Activated naive CD4-positive, alpha-beta T cell treated with anti-CD3 and anti-CD28 coated beads for 36 hours (primary cell): ENCODE data around the gene SNRPD2. TPM values are rescaled to one million over a fixed set of nuclear protein-coding genes. Genes with fewer than 3 reads are reported as not detected.
"Not testable (repeated sequence)": the region's sequence is repeated elsewhere in the genome, so short reads cannot be mapped to it uniquely, and the experiment has no call there.

Source experiments
- CTCF ChIA-PET: fragments of 350-600 bp; sonication (Branson Sonifier 250); formaldehyde crosslinking; loops from one replicate; lab custom pipeline; 2021; ENCODE audit warnings: antibody characterized with exemption; lab: Charles Lee
- DNase-seq: peaks from one replicate; pipeline ENCODE4 v3.0.0-alpha.2; 2020
- H3K27ac Mint-ChIP-seq: one replicate; pipeline ENCODE4 v1.8.0; 2021; ENCODE audit warnings: mild to moderate bottlenecking, mixed read lengths
- H3K27me3 Mint-ChIP-seq: one replicate; pipeline ENCODE4 v1.8.0; 2021; ENCODE audit warnings: low read depth, mixed read lengths
- H3K36me3 Mint-ChIP-seq: one replicate; pipeline ENCODE4 v1.8.0; 2021; ENCODE audit warnings: low read depth, mixed read lengths
- H3K4me1 Mint-ChIP-seq: one replicate; pipeline ENCODE4 v1.8.0; 2021; ENCODE audit warnings: low read depth, mixed read lengths
- H3K4me3 Mint-ChIP-seq: one replicate; pipeline ENCODE4 v1.8.0; 2021; ENCODE audit warnings: mild to moderate bottlenecking, moderate library complexity, mixed read lengths
- H3K9me3 Mint-ChIP-seq: one replicate; pipeline ENCODE4 v1.8.0; 2021; ENCODE audit warnings: mixed read lengths
- intact Hi-C: fragments of 100-400 bp; cut with micrococcal nuclease; formaldehyde crosslinking; loops from one replicate; pipeline ENCODE4 v1.15.1; 2023
- total RNA-seq, 2 experiments: library from RNA; stranded (reverse); gene quantifications; one replicate each; pipeline ENCODE4 v1.2.3, GENCODE V29; 2021

SNRPD2 gene
- total RNA-seq, 2 experiments from 2014 or later: 976 to 988 TPM

DNA sequence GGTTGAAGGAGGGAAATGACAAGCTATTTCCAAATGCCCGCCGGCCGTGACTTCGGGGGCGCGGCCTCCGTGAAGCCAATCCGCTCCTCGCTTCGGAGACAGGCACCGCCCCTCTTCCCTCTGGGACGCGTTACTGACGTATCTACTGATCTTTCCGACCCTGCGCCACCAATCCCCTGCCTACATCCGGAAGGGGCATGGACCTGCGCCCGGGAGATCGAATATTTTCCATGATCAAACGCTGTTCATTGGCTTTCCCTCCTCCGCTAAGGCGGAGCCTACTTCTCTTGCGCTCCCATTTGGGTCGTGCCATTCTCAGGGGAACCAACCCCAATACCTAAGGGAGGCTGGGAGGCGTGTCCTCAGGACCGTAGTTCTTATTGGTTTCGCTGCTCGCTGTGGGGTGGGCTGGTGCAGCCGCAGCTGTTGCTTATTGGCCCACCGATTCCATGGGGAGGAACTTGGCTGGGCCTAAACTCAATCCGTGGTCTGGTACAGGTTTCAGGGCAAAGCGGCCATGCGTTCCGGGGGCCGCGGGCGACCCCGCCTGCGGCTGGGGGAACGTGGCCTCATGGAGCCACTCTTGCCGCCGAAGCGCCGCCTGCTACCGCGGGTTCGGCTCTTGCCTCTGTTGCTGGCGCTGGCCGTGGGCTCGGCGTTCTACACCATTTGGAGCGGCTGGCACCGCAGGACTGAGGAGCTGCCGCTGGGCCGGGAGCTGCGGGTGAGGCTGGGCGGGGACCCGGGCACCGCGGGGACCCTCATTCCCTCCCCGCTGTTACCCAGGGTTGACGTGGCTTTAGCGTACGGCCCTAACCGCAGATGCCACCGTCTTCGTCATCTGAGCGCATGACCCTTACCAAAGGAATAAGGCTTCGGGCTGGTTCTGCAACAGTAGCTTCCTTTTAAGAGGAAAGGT, 693 bp upstream of the SNRPD2 start, which contains the start of gene QPCTL:
Gene QPCTL, plus strand, starts transcription at position 480 of the 919 bp plus-strand sequence. Its CDS starts 38 bp downstream, at position 518.
- Mint-ChIP-seq H3K27me3 (no peaks in the 10 kb centered on the region), H3K27ac (peak within 1 kb of the TSS; percentile 98), H3K9me3 (no peaks in the 10 kb centered on the region), H3K4me3 (peak within 1 kb of the TSS; percentile 97), H3K4me1 (peaks cover 34% of the 10 kb centered on the region), H3K36me3 (peaks cover 42% of the 10 kb centered on the region)
- intact Hi-C loops: loop anchor here (1.0 to 10.0 kb wide), 16 partner anchors 11 to 518 kb away; partner anchors contain the start of genes BLOC1S3, CCDC61, DMWD and ERCC1
- CTCF ChIA-PET: interaction anchor here (0.6 to 6.0 kb wide), 22 partner anchors 9 to 253 kb away, joined by 3 to 73 read pairs (median 4); partner anchors contain the start of gene FBXO46
- DNase-seq: peak; percentile 98

DNA sequence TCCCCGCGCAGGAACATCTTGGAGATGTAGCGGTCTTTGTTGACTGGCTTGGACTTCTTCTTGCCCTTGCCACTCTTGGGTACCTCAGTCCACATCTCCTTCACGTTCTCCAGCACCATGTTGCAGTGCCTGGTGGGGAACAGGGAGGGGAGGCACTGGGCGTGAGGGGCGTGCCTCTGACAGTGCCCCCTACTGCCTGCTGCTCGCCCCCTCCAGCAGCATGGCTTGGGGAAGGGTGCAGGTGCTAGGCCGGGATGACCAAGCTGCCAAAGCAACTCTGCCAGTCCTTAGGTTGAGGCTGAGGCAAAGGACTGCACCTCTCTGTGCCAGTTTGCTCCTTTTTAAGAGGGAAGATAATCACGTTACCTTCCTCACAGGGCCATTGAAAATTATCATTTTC, 4.2 kb downstream of the SNRPD2 start:
- DNase-seq: no peak
- Mint-ChIP-seq H3K27me3 (no peaks in the 10 kb centered on the region), H3K9me3 (no peaks in the 10 kb centered on the region), H3K36me3 (peaks cover 39% of the 10 kb centered on the region), H3K27ac (no peak overlapping the region), H3K4me3 (no peak overlapping the region), H3K4me1 (peaks cover 26% of the 10 kb centered on the region)
- intact Hi-C loops: no loop called here
- CTCF ChIA-PET: interaction anchor here (1.0 to 2.2 kb wide), 2 partner anchors 9 to 11 kb away, joined by 3 to 6 read pairs; no protein-coding TSS in a partner anchor

DNA sequence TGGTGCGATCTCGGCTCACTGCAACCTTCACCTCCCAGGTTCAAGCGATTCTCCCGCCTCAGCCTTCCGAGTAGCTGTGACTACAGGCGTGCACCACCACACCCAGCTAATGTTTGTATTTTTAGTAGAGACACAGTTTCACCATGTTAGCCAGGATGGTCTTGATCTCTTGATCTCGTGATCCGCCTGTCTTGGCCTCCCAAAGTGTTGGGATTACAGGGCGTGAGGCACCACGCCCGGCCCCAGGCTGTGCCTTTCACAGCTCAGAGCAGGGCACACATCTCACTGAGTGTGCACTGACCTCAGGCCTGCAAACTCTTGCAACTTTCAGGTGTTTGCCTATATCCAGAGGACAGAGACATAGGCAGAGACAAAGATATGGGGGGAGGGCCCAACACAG, 6.7 kb downstream of the SNRPD2 start:
- H3K27me3 Mint-ChIP-seq, intact Hi-C loops, H3K9me3 Mint-ChIP-seq, DNase-seq, H3K4me3 Mint-ChIP-seq, H3K27ac Mint-ChIP-seq: not testable (repeated sequence)
- peaks cover 22% of the 10 kb centered on the region for H3K4me1 Mint-ChIP-seq
- CTCF ChIA-PET: interaction anchor here (0.9 kb wide), 1 partner anchor 45 kb away, joined by 4 read pairs; the partner anchor contains the start of gene FBXO46
- H3K36me3 Mint-ChIP-seq: peaks cover 34% of the 10 kb centered on the region

DNA sequence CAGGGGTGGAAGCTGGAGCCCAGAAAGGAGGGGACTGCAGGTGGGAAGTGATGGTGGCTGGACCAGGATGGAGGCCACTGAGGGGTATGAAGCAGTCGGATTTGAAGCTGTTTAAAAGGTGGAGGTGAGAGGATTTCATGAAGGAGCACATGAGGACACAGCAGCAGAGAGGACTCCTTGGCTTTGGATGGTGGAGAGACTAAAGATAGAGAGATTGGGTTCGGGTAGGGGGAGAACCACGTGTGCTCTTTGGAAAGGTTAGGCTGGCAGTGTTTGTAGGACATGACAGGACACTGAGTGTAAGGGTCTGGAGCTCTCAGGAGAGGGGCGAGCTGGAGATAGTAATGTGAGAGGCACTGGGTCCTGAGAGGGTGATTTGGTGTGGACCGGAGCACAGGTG, 8.8 kb downstream of the SNRPD2 start:
- Mint-ChIP-seq H3K36me3 (peaks cover 23% of the 10 kb centered on the region), H3K27me3 (no peaks in the 10 kb centered on the region), H3K9me3 (no peaks in the 10 kb centered on the region), H3K27ac (no peak overlapping the region), H3K4me3 (no peak overlapping the region), H3K4me1 (peaks cover 13% of the 10 kb centered on the region)
- DNase-seq: no peak
- CTCF ChIA-PET: interaction anchor here (1.1 to 8.2 kb wide), 2 partner anchors 9 to 25 kb away, joined by 3 to 73 read pairs; partner anchors contain the start of genes QPCTL and SNRPD2
- intact Hi-C loops: no loop called here

DNA sequence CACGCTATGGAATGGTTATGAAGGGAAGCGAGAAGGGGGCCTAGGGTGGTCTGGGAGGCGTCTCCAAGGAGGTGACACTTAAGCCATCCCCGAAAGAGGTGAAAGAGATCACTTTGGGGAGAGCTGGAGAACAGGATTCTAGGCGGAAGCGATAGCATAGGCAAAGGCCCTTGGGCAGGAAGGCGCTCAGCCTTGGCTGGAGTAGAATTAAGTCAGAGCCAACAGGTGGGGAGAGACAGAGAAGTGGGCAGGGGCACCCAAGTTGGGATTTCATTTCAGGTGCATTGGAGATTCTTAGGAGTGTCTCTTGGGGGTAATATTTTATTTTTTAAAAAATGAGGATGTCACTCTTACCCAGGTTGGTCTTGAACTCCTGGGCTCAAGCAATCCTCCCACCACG, 9.6 kb downstream of the SNRPD2 start:
- H3K27ac Mint-ChIP-seq: no peak overlapping the region
- intact Hi-C loops: no loop called here
- no peak for DNase-seq
- H3K4me1 Mint-ChIP-seq: peaks cover 15% of the 10 kb centered on the region
- H3K4me3 Mint-ChIP-seq: no peak overlapping the region
- H3K9me3 Mint-ChIP-seq: no peaks in the 10 kb centered on the region
- no peaks in the 10 kb centered on the region for H3K27me3 Mint-ChIP-seq
- CTCF ChIA-PET: interaction anchor here (0.6 to 8.2 kb wide), 3 partner anchors 10 to 35 kb away, joined by 3 to 73 read pairs (median 3); partner anchors contain the start of genes QPCTL and SNRPD2
- peaks cover 21% of the 10 kb centered on the region for H3K36me3 Mint-ChIP-seq

DNA sequence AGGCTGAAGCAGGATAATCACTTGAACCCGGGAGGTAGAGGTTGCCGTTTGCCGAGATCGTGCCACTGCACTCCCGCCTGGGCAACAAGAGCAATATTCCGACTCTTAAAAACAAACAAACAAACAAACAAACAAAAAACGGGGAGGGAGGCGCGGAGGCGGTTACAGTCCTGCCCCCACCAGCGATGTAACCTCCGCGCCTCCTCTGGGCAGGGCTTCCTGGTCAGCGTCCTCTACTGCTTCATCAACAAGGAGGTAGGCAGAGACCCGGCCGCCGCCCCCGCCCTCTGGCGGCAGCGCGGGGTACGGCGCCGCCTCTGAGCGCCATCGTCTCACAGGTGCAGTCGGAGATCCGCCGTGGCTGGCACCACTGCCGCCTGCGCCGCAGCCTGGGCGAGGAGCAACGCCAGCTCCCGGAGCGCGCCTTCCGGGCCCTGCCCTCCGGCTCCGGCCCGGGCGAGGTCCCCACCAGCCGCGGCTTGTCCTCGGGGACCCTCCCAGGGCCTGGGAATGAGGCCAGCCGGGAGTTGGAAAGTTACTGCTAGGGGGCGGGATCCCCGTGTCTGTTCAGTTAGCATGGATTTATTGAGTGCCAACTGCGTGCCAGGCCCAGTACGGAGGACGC, 10.2 kb downstream of the SNRPD2 start:
- H3K36me3 Mint-ChIP-seq: peaks cover 16% of the 10 kb centered on the region
- H3K27ac Mint-ChIP-seq: no peak overlapping the region
- CTCF ChIA-PET: interaction anchor here (0.8 to 8.2 kb wide), 7 partner anchors 10 to 241 kb away, joined by 3 to 73 read pairs (median 5); partner anchors contain the start of genes QPCTL and SNRPD2
- H3K4me3 Mint-ChIP-seq: peak overlapping the region; percentile 71
- H3K9me3 Mint-ChIP-seq: no peaks in the 10 kb centered on the region
- peak; percentile 90 for DNase-seq
- peaks cover 20% of the 10 kb centered on the region for H3K4me1 Mint-ChIP-seq
- intact Hi-C loops: loop anchor here (1.0 kb wide), 4 partner anchors 11 to 158 kb away; partner anchors contain the start of genes GIPR and QPCTL
- H3K27me3 Mint-ChIP-seq: no peaks in the 10 kb centered on the region

DNA sequence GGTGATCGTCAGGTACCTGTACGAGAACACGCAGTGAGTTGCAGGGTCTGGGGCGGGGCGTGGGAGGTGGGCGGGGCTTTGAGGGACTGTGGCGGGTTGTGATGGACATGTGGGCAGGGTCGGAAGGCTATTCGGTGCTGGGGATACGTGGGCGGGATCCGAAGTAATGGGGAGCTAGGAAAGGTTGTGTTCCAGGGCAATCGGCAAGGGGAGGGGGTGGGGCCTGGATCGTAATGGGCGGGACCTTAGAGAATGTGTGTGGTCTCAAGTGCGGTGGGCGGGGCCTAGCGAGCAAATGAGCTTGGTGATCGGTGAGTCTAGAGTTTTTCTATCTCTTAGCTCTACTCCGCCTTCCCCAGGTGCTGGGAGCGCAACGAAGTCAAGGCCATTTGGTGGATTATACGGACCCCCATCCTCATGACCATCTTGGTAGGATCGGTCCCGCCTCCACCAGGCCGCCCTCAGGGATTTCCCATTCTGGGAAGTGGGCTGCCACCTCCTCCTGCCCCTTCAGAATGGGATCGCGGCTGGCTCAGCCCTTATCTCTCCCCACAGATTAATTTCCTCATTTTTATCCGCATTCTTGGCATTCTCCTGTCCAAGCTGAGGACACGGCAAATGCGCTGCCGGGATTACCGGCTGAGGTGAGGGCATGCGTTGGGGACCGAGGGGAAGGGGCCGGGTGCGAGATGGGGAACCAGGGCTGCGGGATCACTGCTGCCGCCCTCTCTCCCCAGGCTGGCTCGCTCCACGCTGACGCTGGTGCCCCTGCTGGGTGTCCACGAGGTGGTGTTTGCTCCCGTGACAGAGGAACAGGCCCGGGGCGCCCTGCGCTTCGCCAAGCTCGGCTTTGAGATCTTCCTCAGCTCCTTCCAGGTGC, 14.2 kb downstream of the SNRPD2 start:
- Mint-ChIP-seq H3K27me3 (no peaks in the 10 kb centered on the region), H3K9me3 (no peaks in the 10 kb centered on the region), H3K27ac (peak overlapping the region; percentile 36), H3K4me3 (peak overlapping the region; percentile 72), H3K36me3 (no peaks in the 10 kb centered on the region), H3K4me1 (peaks cover 18% of the 10 kb centered on the region)
- intact Hi-C loops: loop anchor here (1.0 to 2.0 kb wide), 3 partner anchors 8 to 40 kb away; partner anchors contain the start of gene QPCTL
- CTCF ChIA-PET: interaction anchor here (0.6 to 8.2 kb wide), 9 partner anchors 10 to 119 kb away, joined by 3 to 73 read pairs (median 6); partner anchors contain the start of genes QPCTL and SNRPD2
- DNase-seq: peak; percentile 97

DNA sequence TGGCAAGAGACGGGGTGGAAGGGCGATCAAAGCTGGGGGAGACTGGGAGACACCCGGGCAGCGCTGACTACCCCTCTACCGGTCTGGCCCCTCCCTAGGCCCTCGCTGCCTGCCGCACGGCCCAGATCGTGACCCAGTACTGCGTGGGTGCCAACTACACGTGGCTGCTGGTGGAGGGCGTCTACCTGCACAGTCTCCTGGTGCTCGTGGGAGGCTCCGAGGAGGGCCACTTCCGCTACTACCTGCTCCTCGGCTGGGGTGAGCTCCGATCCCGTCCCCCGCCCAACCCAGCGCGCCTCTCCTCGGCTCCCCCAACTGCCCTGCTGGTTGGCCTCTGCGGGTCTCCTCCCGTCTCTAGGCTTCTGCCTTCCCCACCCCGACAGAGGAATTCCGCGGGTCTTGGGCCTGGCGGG, 14.9 kb downstream of the SNRPD2 start:
- Mint-ChIP-seq H3K4me3 (peak overlapping the region; percentile 60), H3K4me1 (peaks cover 15% of the 10 kb centered on the region), H3K27ac (no peak overlapping the region), H3K36me3 (no peaks in the 10 kb centered on the region), H3K27me3 (no peaks in the 10 kb centered on the region), H3K9me3 (no peaks in the 10 kb centered on the region)
- intact Hi-C loops: loop anchor here (1.0 to 2.0 kb wide), 3 partner anchors 8 to 40 kb away; partner anchors contain the start of gene QPCTL
- CTCF ChIA-PET: interaction anchor here (0.8 to 8.2 kb wide), 7 partner anchors 11 to 118 kb away, joined by 3 to 73 read pairs (median 6); partner anchors contain the start of genes QPCTL and SNRPD2
- peak; percentile 63 for DNase-seq

DNA sequence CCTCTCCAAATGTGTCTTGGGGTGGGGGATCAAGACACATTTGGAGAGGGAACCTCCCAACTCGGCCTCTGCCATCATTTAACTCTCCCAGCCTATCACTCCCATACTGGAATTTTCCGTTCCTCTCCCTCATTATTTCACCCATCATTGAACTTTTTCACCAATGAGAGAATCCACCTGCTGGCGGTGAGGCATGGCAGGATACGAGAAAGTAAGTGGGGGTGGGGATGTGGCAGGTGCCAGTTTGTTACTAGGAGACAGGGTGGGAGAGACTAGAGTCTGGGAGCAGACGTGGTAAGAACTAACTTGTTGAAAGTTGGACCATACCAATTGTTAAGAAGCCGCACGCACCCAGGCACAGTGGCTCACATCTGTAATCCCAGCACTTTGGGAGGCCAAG, 16.8 kb downstream of the SNRPD2 start:
- H3K27me3 Mint-ChIP-seq: peaks cover 10% of the 10 kb centered on the region
- no peak overlapping the region for H3K4me3 Mint-ChIP-seq
- H3K4me1 Mint-ChIP-seq: peaks cover 24% of the 10 kb centered on the region
- no peak for DNase-seq
- intact Hi-C loops: no loop called here
- H3K27ac Mint-ChIP-seq: no peak overlapping the region
- no peaks in the 10 kb centered on the region for H3K36me3 Mint-ChIP-seq
- H3K9me3 Mint-ChIP-seq: no peaks in the 10 kb centered on the region
- CTCF ChIA-PET: interaction anchor here (8.2 kb wide), 1 partner anchor 17 kb away, joined by 73 read pairs; the partner anchor contains the start of genes QPCTL and SNRPD2

DNA sequence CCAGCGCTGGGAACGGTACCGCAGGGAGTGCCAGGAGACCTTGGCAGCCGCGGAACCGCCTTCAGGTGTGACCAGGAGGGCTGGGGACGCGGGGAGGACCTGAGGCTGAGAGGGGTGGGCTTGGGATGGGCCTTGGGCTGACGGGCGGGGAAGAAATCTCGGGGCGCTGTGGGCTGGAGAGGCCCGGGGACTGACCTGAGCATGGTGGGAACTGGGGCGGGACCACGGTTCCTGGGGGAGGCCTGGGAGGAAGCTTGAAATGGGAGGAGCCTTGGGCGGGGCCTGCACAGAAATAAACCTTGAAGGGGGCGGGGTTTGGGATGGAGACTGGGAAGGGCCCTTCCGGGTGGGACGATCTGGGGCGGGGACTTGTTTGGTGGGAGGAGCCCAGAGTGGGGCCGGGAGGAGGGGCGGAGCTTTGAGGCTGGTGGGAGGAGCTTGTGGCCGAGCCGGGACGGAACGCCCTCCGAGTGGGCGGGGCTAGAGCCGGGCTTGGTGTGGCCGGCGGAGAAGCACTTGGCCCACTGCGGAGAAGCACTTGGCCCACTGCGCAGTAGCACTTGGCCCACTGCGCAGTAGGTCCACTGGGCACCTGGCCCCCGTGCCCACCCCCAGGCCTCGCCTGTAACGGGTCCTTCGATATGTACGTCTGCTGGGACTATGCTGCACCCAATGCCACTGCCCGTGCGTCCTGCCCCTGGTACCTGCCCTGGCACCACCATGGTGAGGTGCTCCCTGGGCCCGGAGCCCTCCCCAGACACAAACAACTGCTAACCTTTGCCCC, 20.9 kb downstream of the SNRPD2 start:
- intact Hi-C loops: no loop called here
- peaks cover 20% of the 10 kb centered on the region for H3K27me3 Mint-ChIP-seq
- H3K36me3 Mint-ChIP-seq: no peaks in the 10 kb centered on the region
- CTCF ChIA-PET: interaction anchor here (1.0 kb wide), 2 partner anchors 10 to 28 kb away, joined by 4 read pairs; no protein-coding TSS in a partner anchor
- no peak overlapping the region for H3K27ac Mint-ChIP-seq
- peaks cover 36% of the 10 kb centered on the region for H3K4me1 Mint-ChIP-seq
- DNase-seq: peak; percentile 78
- peak overlapping the region; percentile 41 for H3K4me3 Mint-ChIP-seq
- H3K9me3 Mint-ChIP-seq: no peaks in the 10 kb centered on the region
